ENCODE results near the gene LZTR1. TPM values are rescaled to one million over a fixed set of nuclear protein-coding genes. Genes with fewer than 3 reads are reported as not detected.

LZTR1 gene
- total RNA-seq, 4 donors from 2014 or later, result 42.4 to 76.3 (median 57.2) TPM

DNA sequence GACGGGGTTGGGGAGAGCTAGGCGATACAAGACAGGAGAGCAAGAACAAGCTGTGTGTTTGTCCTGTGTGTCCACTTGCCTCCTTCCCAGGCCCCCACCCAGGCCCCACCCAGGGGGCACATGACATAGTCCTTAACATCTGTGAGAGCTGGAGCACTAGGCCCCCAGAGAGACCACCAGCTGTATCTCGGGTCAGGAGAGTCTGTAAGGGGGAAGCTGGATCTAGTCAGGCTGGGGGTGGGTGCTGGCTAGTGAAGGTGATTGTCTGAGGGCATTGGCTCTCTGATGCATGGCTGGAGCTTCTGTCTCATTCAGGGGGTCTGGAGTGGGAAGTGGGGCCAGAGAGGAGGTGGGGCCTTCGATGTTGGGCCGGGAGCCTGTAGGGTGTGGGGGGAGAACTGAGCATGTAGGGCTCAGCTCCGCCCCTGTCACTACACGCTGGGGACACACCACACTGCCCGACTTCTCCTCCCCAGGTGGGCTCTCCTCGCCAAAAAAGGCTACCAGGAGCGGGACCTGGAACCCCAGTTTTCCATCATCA is 33.4 kb downstream of the LZTR1 start:
- Histone ChIP-seq H3K27me3 (no peaks in the 10 kb centered on the region), H3K4me1 (peaks cover 22 to 27% (median 25%) of the 10 kb centered on the region in 4 donors), H3K27ac (replicated peaks in 1 of 4) (no peak overlapping the region), H3K4me3 (no peak overlapping the region), H3K9me3 (no peaks in the 10 kb centered on the region), H3K36me3 (no peaks in the 10 kb centered on the region)
- DNase-seq (ENCODE audit: extremely low spot score), result no peak
- intact Hi-C loops (cut with DNase I), result loop anchor here (10.0 kb wide), 1 partner anchor 51 kb away; the partner anchor contains the start of gene AIFM3
- 71% methylated on average over 10 of the region's 10 CpGs for WGBS
- TF ChIP-seq, protein P1, sequence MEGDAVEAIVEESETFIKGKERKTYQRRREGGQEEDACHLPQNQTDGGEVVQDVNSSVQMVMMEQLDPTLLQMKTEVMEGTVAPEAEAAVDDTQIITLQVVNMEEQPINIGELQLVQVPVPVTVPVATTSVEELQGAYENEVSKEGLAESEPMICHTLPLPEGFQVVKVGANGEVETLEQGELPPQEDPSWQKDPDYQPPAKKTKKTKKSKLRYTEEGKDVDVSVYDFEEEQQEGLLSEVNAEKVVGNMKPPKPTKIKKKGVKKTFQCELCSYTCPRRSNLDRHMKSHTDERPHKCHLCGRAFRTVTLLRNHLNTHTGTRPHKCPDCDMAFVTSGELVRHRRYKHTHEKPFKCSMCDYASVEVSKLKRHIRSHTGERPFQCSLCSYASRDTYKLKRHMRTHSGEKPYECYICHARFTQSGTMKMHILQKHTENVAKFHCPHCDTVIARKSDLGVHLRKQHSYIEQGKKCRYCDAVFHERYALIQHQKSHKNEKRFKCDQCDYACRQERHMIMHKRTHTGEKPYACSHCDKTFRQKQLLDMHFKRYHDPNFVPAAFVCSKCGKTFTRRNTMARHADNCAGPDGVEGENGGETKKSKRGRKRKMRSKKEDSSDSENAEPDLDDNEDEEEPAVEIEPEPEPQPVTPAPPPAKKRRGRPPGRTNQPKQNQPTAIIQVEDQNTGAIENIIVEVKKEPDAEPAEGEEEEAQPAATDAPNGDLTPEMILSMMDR (IDR thresholded peaks at IDR 0.05), result no peak
- TF ChIP-seq POLR2A (IDR thresholded peaks at IDR 0.05; ENCODE audit: low read depth), result no peak
- TF ChIP-seq EP300 (IDR thresholded peaks at IDR 0.05), result no peak
- TF ChIP-seq POLR2AphosphoS5 (IDR thresholded peaks at IDR 0.05), result no peak

DNA sequence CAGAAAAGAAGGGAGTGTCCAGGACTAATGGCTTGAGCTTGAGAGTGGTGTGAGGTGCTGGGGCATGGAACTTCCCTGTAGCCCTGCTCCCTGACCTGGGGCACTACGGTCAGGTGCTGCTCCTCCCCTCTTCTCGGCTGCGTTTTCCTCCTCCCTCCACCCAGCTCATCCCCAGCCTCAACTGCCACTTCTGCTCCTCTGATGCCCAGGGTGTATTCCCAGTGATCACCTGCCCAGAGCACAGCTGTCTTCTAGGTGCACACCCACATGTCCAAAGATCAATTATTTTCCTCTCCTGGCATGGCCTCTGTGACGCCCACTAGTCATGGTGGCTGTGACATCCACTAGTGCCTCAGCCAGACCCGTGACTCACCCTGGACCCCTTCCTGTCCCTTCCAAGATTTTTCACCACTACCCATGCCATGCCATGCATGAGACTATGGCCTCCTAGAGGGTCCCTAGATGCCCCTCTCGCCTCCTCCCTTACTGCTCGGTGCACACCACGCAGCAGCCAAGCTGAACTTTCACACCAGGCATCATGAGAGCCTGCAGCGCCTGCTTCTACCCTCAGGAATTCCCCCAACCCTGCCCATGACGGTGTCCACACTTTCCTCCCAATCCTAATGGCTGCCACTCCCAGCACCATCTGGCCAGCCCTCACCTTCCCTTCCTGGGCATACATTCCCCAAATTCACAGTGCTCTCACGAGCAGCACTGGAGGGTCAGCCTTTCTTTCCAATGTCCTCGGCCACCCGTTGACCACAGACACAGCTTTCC is 34.7 kb downstream of the LZTR1 start:
- no peak overlapping the region for H3K4me3 ChIP-seq
- H3K36me3 ChIP-seq, result no peaks in the 10 kb centered on the region
- H3K27me3 ChIP-seq, result no peaks in the 10 kb centered on the region
- H3K4me1 ChIP-seq, result peaks cover 22 to 27% (median 25%) of the 10 kb centered on the region in 4 donors
- DNase-seq (ENCODE audit: extremely low spot score), result no peak
- no peak overlapping the region for H3K27ac ChIP-seq (replicated peaks in 1 of 4)
- WGBS, result 91% methylated on average over 13 of the region's 13 CpGs
- intact Hi-C loops (cut with DNase I), result loop anchor here (10.0 kb wide), 1 partner anchor 52 kb away; the partner anchor contains the start of gene AIFM3
- TF ChIP-seq, protein P1 (IDR thresholded peaks at IDR 0.05), result no peak
- TF ChIP-seq POLR2A (IDR thresholded peaks at IDR 0.05; ENCODE audit: low read depth), result no peak
- H3K9me3 ChIP-seq, result no peaks in the 10 kb centered on the region

- DNase-seq (ENCODE audit: extremely low spot score), result no peak
- TF ChIP-seq POLR2AphosphoS5 (IDR thresholded peaks at IDR 0.05) (no peak), POLR2A (IDR thresholded peaks at IDR 0.05; ENCODE audit: low read depth) (no peak), EP300 (IDR thresholded peaks at IDR 0.05) (no peak)
- TF ChIP-seq, protein P1 (IDR thresholded peaks at IDR 0.05), result no peak
- H3K27ac ChIP-seq (replicated peaks in 1 of 4), result no peak overlapping the region
- no peaks in the 10 kb centered on the region for H3K27me3 ChIP-seq
- no peaks in the 10 kb centered on the region for H3K9me3 ChIP-seq
- H3K36me3 ChIP-seq, result no peaks in the 10 kb centered on the region
- no peak overlapping the region for H3K4me3 ChIP-seq
- H3K4me1 ChIP-seq, result peaks cover 22 to 27% (median 25%) of the 10 kb centered on the region in 4 donors
- intact Hi-C loops (cut with DNase I), result loop anchor here (10.0 kb wide), 1 partner anchor 54 kb away; the partner anchor contains the start of gene AIFM3
- WGBS, result 90% methylated on average over 3 of the region's 4 CpGs
Observed at GRCh38 chr22:21018314-21018713, 36.2 kb downstream of the LZTR1 start.

- no peak for TF ChIP-seq EP300 (IDR thresholded peaks at IDR 0.05)
- TF ChIP-seq, protein P1 (IDR thresholded peaks at IDR 0.05), result peak in 1 of 3 experiments; percentile 14
- no peak for TF ChIP-seq POLR2A (IDR thresholded peaks at IDR 0.05; ENCODE audit: low read depth)
- no peak for TF ChIP-seq POLR2AphosphoS5 (IDR thresholded peaks at IDR 0.05)
- WGBS, result 71% methylated on average over 7 of the region's 7 CpGs
- H3K9me3 ChIP-seq, result no peaks in the 10 kb centered on the region
- intact Hi-C loops (cut with DNase I), result no loop called here
- peaks cover 0 to 4% (median 0%) of the 10 kb centered on the region in 4 donors for H3K27me3 ChIP-seq
- DNase-seq (ENCODE audit: extremely low spot score), result no peak
- H3K4me3 ChIP-seq, result no peak overlapping the region
- no peaks in the 10 kb centered on the region for H3K36me3 ChIP-seq
- H3K4me1 ChIP-seq, result peaks cover under 1 to 2% (median under 1%) of the 10 kb centered on the region in 4 donors
- no peak overlapping the region for H3K27ac ChIP-seq (replicated peaks in 1 of 4)
Observed at GRCh38 chr22:21020802-21021429, 38.8 kb downstream of the LZTR1 start.
